Muscle layer of duodenum (tissue), 2 donors: ENCODE results near the gene VTI1B.
"Not testable (repeated sequence)": the region's sequence is repeated elsewhere in the genome, so short reads cannot be mapped to it uniquely, and the experiment has no call there.

Experiments used
- H3K27ac ChIP-seq: one replicate; pipeline ENCODE4 v1.7.0; 2013; ENCODE audit warnings: mild to moderate bottlenecking, low read length
- H3K27me3 ChIP-seq: one replicate; pipeline ENCODE4 v1.7.0; 2013; ENCODE audit warnings: low read depth, mild to moderate bottlenecking, control low read depth, low read length
- H3K36me3 ChIP-seq, 2 donors: one replicate each; pipeline ENCODE4 v1.7.0; 2013; ENCODE audit warnings: low read length in 2 of 2, control low read depth in 1 of 2, mild to moderate bottlenecking in 1 of 2; ENCODE audit not compliant: insufficient read depth in 2 of 2, control insufficient read depth in 1 of 2
- H3K4me1 ChIP-seq, 2 donors: one replicate each; pipeline ENCODE4 v1.7.0; 2013; ENCODE audit warnings: low read length in 2 of 2, mild to moderate bottlenecking in 2 of 2, control low read depth in 1 of 2, moderate library complexity in 1 of 2; ENCODE audit not compliant: insufficient read depth in 2 of 2, control insufficient read depth in 1 of 2
- H3K4me3 ChIP-seq, 2 donors: one replicate each; pipeline ENCODE4 v1.7.0; 2013; ENCODE audit warnings: low read length in 2 of 2, low read depth in 1 of 2, mild to moderate bottlenecking in 1 of 2
- H3K9me3 ChIP-seq, 2 donors: one replicate each; pipeline ENCODE4 v1.7.0; 2013; ENCODE audit warnings: low read length in 2 of 2, control low read depth in 1 of 2, mild to moderate bottlenecking in 1 of 2; ENCODE audit not compliant: control insufficient read depth in 1 of 2
- donor health status: healthy.

VTI1B gene

GRCh38 chr14:67630186-67630585, 44.2 kb downstream of the VTI1B start:
- Histone ChIP-seq H3K36me3 (no peaks in the 10 kb centered on the region), H3K9me3 (no peaks in the 10 kb centered on the region), H3K4me3 (no peak overlapping the region)

GRCh38 chr14:67627519-67627918, 46.9 kb downstream of the VTI1B start:
- Histone ChIP-seq H3K27ac (no peak overlapping the region), H3K36me3 (no peaks in the 10 kb centered on the region), H3K27me3 (no peaks in the 10 kb centered on the region), H3K9me3 (no peaks in the 10 kb centered on the region), H3K4me3 (no peak overlapping the region), H3K4me1 (peaks cover 0 to 9% of the 10 kb centered on the region in 2 donors)

More at GRCh38 chr14:67630186-67630585, 44.2 kb downstream of the VTI1B start:
- Histone ChIP-seq H3K27me3 (no peaks in the 10 kb centered on the region), H3K4me1 (no peaks in the 10 kb centered on the region), H3K27ac (no peak overlapping the region)

GRCh38 chr14:67626131-67626530, 48.3 kb downstream of the VTI1B start:
- not testable (repeated sequence) for H3K4me3 ChIP-seq, H3K36me3 ChIP-seq, H3K27ac ChIP-seq, H3K27me3 ChIP-seq, H3K9me3 ChIP-seq
- H3K4me1 ChIP-seq = peaks cover 0 to 14% of the 10 kb centered on the region in 2 donors

- H3K4me3 ChIP-seq = no peak overlapping the region
- peak overlapping the region; percentile 64 for H3K27ac ChIP-seq
- H3K36me3 ChIP-seq = no peaks in the 10 kb centered on the region
- no peaks in the 10 kb centered on the region for H3K27me3 ChIP-seq
- no peaks in the 10 kb centered on the region for H3K9me3 ChIP-seq
- H3K4me1 ChIP-seq = peaks cover 6 to 26% of the 10 kb centered on the region in 2 donors
Observed at GRCh38 chr14:67623114-67623513, 51.3 kb downstream of the VTI1B start.

- peak overlapping the region; percentile 64 for H3K27ac ChIP-seq
Observed at GRCh38 chr14:67622675-67623074, 51.8 kb downstream of the VTI1B start.

GRCh38 chr14:67620217-67620785, 54.1 kb downstream of the VTI1B start:
- peaks cover 6 to 26% of the 10 kb centered on the region in 2 donors for H3K4me1 ChIP-seq
- no peak overlapping the region for H3K27ac ChIP-seq
- no peaks in the 10 kb centered on the region for H3K36me3 ChIP-seq
- H3K4me3 ChIP-seq = peak overlapping the region; percentile 64 to 75
- H3K9me3 ChIP-seq = no peaks in the 10 kb centered on the region
- no peaks in the 10 kb centered on the region for H3K27me3 ChIP-seq

More at GRCh38 chr14:67622675-67623074, 51.8 kb downstream of the VTI1B start:
- no peaks in the 10 kb centered on the region for H3K9me3 ChIP-seq
- no peaks in the 10 kb centered on the region for H3K36me3 ChIP-seq
- no peaks in the 10 kb centered on the region for H3K27me3 ChIP-seq
- H3K4me1 ChIP-seq = peaks cover 6 to 26% of the 10 kb centered on the region in 2 donors
- H3K4me3 ChIP-seq = no peak overlapping the region

- Histone ChIP-seq H3K4me3 (peak within 1 kb of the TSS; percentile 64 to 75), H3K4me1 (peaks cover 6 to 26% of the 10 kb centered on the region in 2 donors), H3K9me3 (no peaks in the 10 kb centered on the region), H3K36me3 (no peaks in the 10 kb centered on the region), H3K27me3 (no peaks in the 10 kb centered on the region), H3K27ac (peak within 1 kb of the TSS; percentile 74)
Observed at GRCh38 chr14:67619446-67620216, 54.8 kb downstream of the VTI1B start, which contains the start of gene ARG2. TSS of gene ARG2 (plus strand) at chr14:67619920. CDS start at chr14:67619978, 58 bp downstream.

GRCh38 chr14:67618617-67619063, 55.8 kb downstream of the VTI1B start:
- Histone ChIP-seq H3K9me3 (no peaks in the 10 kb centered on the region), H3K27ac (peak overlapping the region; percentile 74), H3K4me1 (peaks cover 6 to 26% of the 10 kb centered on the region in 2 donors), H3K27me3 (no peaks in the 10 kb centered on the region), H3K4me3 (no peak overlapping the region), H3K36me3 (no peaks in the 10 kb centered on the region)

- Histone ChIP-seq H3K27ac (no peak overlapping the region), H3K4me3 (no peak overlapping the region), H3K4me1 (no peaks in the 10 kb centered on the region), H3K27me3 (no peaks in the 10 kb centered on the region), H3K36me3 (no peaks in the 10 kb centered on the region), H3K9me3 (no peaks in the 10 kb centered on the region)
Observed at GRCh38 chr14:67610491-67610890, 63.9 kb downstream of the VTI1B start.

GRCh38 chr14:67609642-67610310, 64.7 kb downstream of the VTI1B start:
- Histone ChIP-seq H3K4me3 (no peak overlapping the region), H3K27ac (no peak overlapping the region), H3K27me3 (no peaks in the 10 kb centered on the region), H3K4me1 (no peaks in the 10 kb centered on the region), H3K36me3 (no peaks in the 10 kb centered on the region), H3K9me3 (no peaks in the 10 kb centered on the region)

GRCh38 chr14:67607646-67608045, 66.8 kb downstream of the VTI1B start:
- Histone ChIP-seq H3K9me3 (no peaks in the 10 kb centered on the region), H3K27ac (no peak overlapping the region), H3K4me1 (no peaks in the 10 kb centered on the region), H3K4me3 (no peak overlapping the region), H3K36me3 (no peaks in the 10 kb centered on the region), H3K27me3 (no peaks in the 10 kb centered on the region)
